H1 (cell line): ENCODE measurements around the gene GOLGA8S. TPM values are rescaled to one million over a fixed set of nuclear protein-coding genes. Genes with fewer than 3 reads are reported as not detected.

Source experiments
- CTCF ChIA-PET: fragments of 300-600 bp; sonication (Branson Sonifier 250); formaldehyde crosslinking; loops from one replicate; lab custom pipeline; 2021; ENCODE audit not compliant: partially characterized antibody; lab: Charles Lee
- POLR2A ChIA-PET: fragments of 300-600 bp; sonication (Branson Sonifier 250); formaldehyde crosslinking; loops from one replicate; lab custom pipeline; 2021; ENCODE audit warnings: inconsistent platforms; ENCODE audit not compliant: partially characterized antibody; lab: Charles Lee
- DNase-seq, 2 experiments: peaks; one replicate each; pipeline versions ENCODE4 v3.0.0 to v3.0.0-alpha.2; 2010 to 2022; ENCODE audit warnings: low spot score in 2 of 2, low read depth in 1 of 2, mixed read lengths in 1 of 2
- FAIRE-seq: peaks from 2 replicates; lab custom pipeline; 2011; peaks lifted over from hg19 to GRCh38; lab: Jason Lieb, UNC
- H2AFZ ChIP-seq: 2 replicates; pipeline ENCODE4 v1.8.1; 2012; ENCODE audit warnings: low read length, inconsistent platforms
- H2AK5ac ChIP-seq: 2 replicates; pipeline ENCODE4 v1.6.1; 2013; ENCODE audit warnings: low read depth, low read length
- H2BK120ac ChIP-seq: replicated peaks from 2 replicates; pipeline ENCODE3; 2013; ENCODE audit warnings: low read depth, low read length, inconsistent platforms
- H2BK12ac ChIP-seq: 2 replicates; pipeline ENCODE4 v1.6.1; 2013; ENCODE audit warnings: low read depth, low read length
- H2BK15ac ChIP-seq: 2 replicates; pipeline ENCODE4 v1.6.1; 2013; ENCODE audit warnings: low read length
- H2BK20ac ChIP-seq: 2 replicates; pipeline ENCODE4 v1.6.1; 2013; ENCODE audit warnings: low read length
- H2BK5ac ChIP-seq: 2 replicates; pipeline ENCODE4 v1.6.1; 2013; ENCODE audit warnings: low read depth, low read length
- H3K14ac ChIP-seq: 2 replicates; pipeline ENCODE4 v1.6.1; 2013; ENCODE audit warnings: inconsistent platforms; ENCODE audit not compliant: insufficient read length
- H3K18ac ChIP-seq: 2 replicates; pipeline ENCODE4 v1.6.1; 2013; ENCODE audit warnings: low read length; ENCODE audit errors: extremely low read depth
- H3K23ac ChIP-seq: 2 replicates; pipeline ENCODE4 v1.6.1; 2013; ENCODE audit warnings: inconsistent platforms; ENCODE audit not compliant: insufficient read length
- H3K23me2 ChIP-seq: 2 replicates; pipeline ENCODE4 v1.6.1; 2013; ENCODE audit warnings: low read depth, low read length
- H3K27ac ChIP-seq: 2 replicates; pipeline ENCODE4 v1.6.1; 2011; ENCODE audit warnings: low read depth, low read length, inconsistent platforms
- H3K27me3 ChIP-seq, 4 experiments: replicated peaks in 1 of 4; 1 replicate in 1 of 4; 2 replicates in 3 of 4; pipeline versions ENCODE4 v1.6.1 to v1.8.1; 2011 to 2013; ENCODE audit warnings: low read length in 3 of 4, mild to moderate bottlenecking in 3 of 4, inconsistent platforms in 2 of 4, mixed read lengths in 2 of 4, moderate library complexity in 1 of 4; ENCODE audit not compliant: control insufficient read depth in 3 of 4, insufficient read depth in 3 of 4; ENCODE audit errors: extremely low read depth in 1 of 4
- H3K36me3 ChIP-seq, 4 experiments: 2 replicates each; pipeline versions ENCODE4 v1.6.1 to v1.8.1; 2011 to 2013; ENCODE audit warnings: mild to moderate bottlenecking in 4 of 4, low read length in 3 of 4, moderate library complexity in 2 of 4, control low read depth in 1 of 4, inconsistent platforms in 1 of 4; ENCODE audit not compliant: insufficient read depth in 4 of 4, control insufficient read depth in 2 of 4
- H3K4ac ChIP-seq: replicated peaks from 2 replicates; pipeline ENCODE3; 2013; ENCODE audit warnings: low read length, low read depth, mixed read lengths, inconsistent platforms; ENCODE audit not compliant: insufficient read length
- H3K4me1 ChIP-seq, 4 experiments: replicated peaks in 1 of 4; 1 replicate in 1 of 4; 2 replicates in 3 of 4; pipeline versions ENCODE4 v1.6.1 to v1.8.1; 2011 to 2013; ENCODE audit warnings: low read length in 3 of 4, inconsistent platforms in 2 of 4, mixed read lengths in 1 of 4; ENCODE audit not compliant: insufficient read depth in 4 of 4, control insufficient read depth in 3 of 4
- H3K4me2 ChIP-seq, 2 experiments: 2 replicates each; pipeline versions ENCODE4 v1.6.1 to v1.8.1; 2011 to 2013; ENCODE audit warnings: low read depth in 2 of 2, low read length in 2 of 2, control low read depth in 1 of 2, inconsistent platforms in 1 of 2, mild to moderate bottlenecking in 1 of 2; ENCODE audit not compliant: insufficient read depth in 1 of 2
- H3K4me3 ChIP-seq, 4 experiments: fragments of 200-600, 300-600 bp in 1 of 4; sonication (generic), shearing (Covaris generic), sonication (Bioruptor Twin) in 1 of 4; 2 replicates each; pipeline versions ENCODE4 v1.5.1 to v1.8.1; 2011 to 2016; ENCODE audit warnings: low read length in 4 of 4, low read depth in 3 of 4, control low read depth in 2 of 4, inconsistent platforms in 2 of 4, mild to moderate bottlenecking in 2 of 4, mixed read lengths in 1 of 4, moderate library complexity in 1 of 4; ENCODE audit not compliant: insufficient read depth in 2 of 4; ENCODE audit errors: extremely low read depth in 1 of 4
- H3K56ac ChIP-seq: replicated peaks from 2 replicates; pipeline ENCODE3; 2013; ENCODE audit warnings: low read depth, mild to moderate bottlenecking, mixed read lengths, low read length, inconsistent platforms; ENCODE audit not compliant: insufficient read length
- H3K79me1 ChIP-seq: 2 replicates; pipeline ENCODE4 v1.6.1; 2013; ENCODE audit warnings: low read depth, low read length, control low read depth
- H3K79me2 ChIP-seq, 2 experiments: 2 replicates each; pipeline versions ENCODE4 v1.6.1 to v1.8.1; 2012 to 2013; ENCODE audit warnings: low read length in 2 of 2, mild to moderate bottlenecking in 2 of 2, inconsistent platforms in 1 of 2; ENCODE audit not compliant: insufficient read depth in 2 of 2, control insufficient read depth in 1 of 2
- H3K9ac ChIP-seq, 4 experiments: replicated peaks in 1 of 4; 1 replicate in 1 of 4; 2 replicates in 3 of 4; pipeline versions ENCODE4 v1.6.1 to v1.8.1; 2011 to 2013; ENCODE audit warnings: low read depth in 3 of 4, low read length in 3 of 4, control low read depth in 2 of 4, mild to moderate bottlenecking in 2 of 4, moderate library complexity in 2 of 4, inconsistent platforms in 1 of 4; ENCODE audit errors: extremely low read depth in 1 of 4
- H3K9me3 ChIP-seq, 2 experiments: 2 replicates each; pipeline versions ENCODE4 v1.6.1 to v1.8.1; 2012 to 2013; ENCODE audit warnings: mild to moderate bottlenecking in 2 of 2, moderate library complexity in 2 of 2, control low read depth in 1 of 2, inconsistent platforms in 1 of 2, low read depth in 1 of 2, low read length in 1 of 2, mixed read lengths in 1 of 2; ENCODE audit not compliant: insufficient read depth in 2 of 2
- H4K20me1 ChIP-seq, 2 experiments: replicated peaks in 1 of 2; 2 replicates each; pipeline versions ENCODE3 to v1.8.1; 2011 to 2013; ENCODE audit warnings: inconsistent platforms in 2 of 2, low read length in 2 of 2, mild to moderate bottlenecking in 1 of 2; ENCODE audit not compliant: insufficient read depth in 2 of 2, control insufficient read depth in 1 of 2
- H4K5ac ChIP-seq: 2 replicates; pipeline ENCODE4 v1.6.1; 2013; ENCODE audit warnings: low read length, low read depth, mixed read lengths, inconsistent platforms; ENCODE audit not compliant: insufficient read length
- H4K8ac ChIP-seq: 2 replicates; pipeline ENCODE4 v1.8.0; 2013; ENCODE audit warnings: mild to moderate bottlenecking, moderate library complexity, low read length, inconsistent platforms; ENCODE audit not compliant: insufficient read depth; ENCODE audit errors: extremely low read depth
- H4K91ac ChIP-seq: replicated peaks from 2 replicates; pipeline ENCODE3; 2013; ENCODE audit warnings: low read length, mixed read lengths, inconsistent platforms; ENCODE audit not compliant: insufficient read length
- BACH1 ChIP-seq: IDR thresholded peaks from 2 replicates; pipeline ENCODE4 v1.6.1; 2012; ENCODE audit warnings: low read length, improper control_type of control experiment
- CBX5 ChIP-seq: fragments of 300-800, 300-1000 bp; sonication (generic); IDR thresholded peaks from 2 replicates; pipeline ENCODE4 v1.7.1; 2016; ENCODE audit warnings: antibody characterized with exemption, low read length, low read depth
- CEBPB ChIP-seq: IDR thresholded peaks from 2 replicates; pipeline ENCODE4 v1.6.1; 2012; ENCODE audit warnings: low read depth, low read length
- GABPA ChIP-seq: IDR thresholded peaks from 2 replicates; pipeline ENCODE4 v1.6.1; 2011; ENCODE audit warnings: mild to moderate bottlenecking, low read length, moderate library complexity, borderline replicate concordance; ENCODE audit not compliant: insufficient read depth
- JUN ChIP-seq: IDR thresholded peaks from 2 replicates; pipeline ENCODE4 v1.6.1; 2011; ENCODE audit warnings: low read depth, mild to moderate bottlenecking, improper control_type of control experiment, low read length
- MAFK ChIP-seq: IDR thresholded peaks from 2 replicates; pipeline ENCODE4 v1.6.1; 2012; ENCODE audit warnings: low read depth, mild to moderate bottlenecking, improper control_type of control experiment, low read length
- SP2 ChIP-seq: IDR thresholded peaks from 2 replicates; pipeline ENCODE4 v1.6.1; 2012; ENCODE audit warnings: mild to moderate bottlenecking, low read length, inconsistent platforms
- TBP ChIP-seq: IDR thresholded peaks from 2 replicates; pipeline ENCODE4 v1.6.1; 2011; ENCODE audit warnings: low read depth, low read length, improper control_type of control experiment
- WGBS, 2 experiments: shearing (Covaris generic) in 1 of 2; methylation state at CpG; one replicate each; pipeline versions ENCODE4 v1.1.6 to v1.1.7; 2013 to 2015; ENCODE audit warnings: low lambda C conversion rate in 2 of 2, mixed read lengths in 2 of 2, inconsistent platforms in 1 of 2, low coverage in 1 of 2, missing lambda C conversion rate in 1 of 2; ENCODE audit not compliant: insufficient replicate concordance in 2 of 2, insufficient coverage in 1 of 2, insufficient read length in 1 of 2; ENCODE audit errors: extremely low coverage in 1 of 2, missing lambda C conversion rate in 1 of 2; 5-methylcytosine and 5-hydroxymethylcytosine counted together
- polyA plus RNA-seq, 7 experiments: library from polyadenylated mRNA; depleted of rRNA in 3 of 7; stranded (reverse) in 5 of 7; unstranded in 2 of 7; fragments of >200 nt in 5 of 7; fragments of 200-250 nt in 2 of 7; gene quantifications; 1 replicate in 5 of 7; 2 replicates in 1 of 7; 4 replicates in 1 of 7; pipeline versions ENCODE4 v1.2.1 to v1.2.3, GENCODE V29; 2011 to 2013; ENCODE audit warnings: missing spikeins in 2 of 7, mixed read lengths in 2 of 7
- total RNA-seq: library from RNA; stranded (reverse); fragmentation: NEBNext Ultra II Directional; extraction: Animal tissue kit (Norgen Biotek cat#: 25700); gene quantifications from 2 replicates; pipeline ENCODE4 v1.2.1, GENCODE V29; 2021

GOLGA8S gene
- total and polyA plus RNA-seq, 2 of the 8 experiments (the other 6 are each of a cell fraction or from before 2014, with no cell fraction given) = 0.05 to 0.17 TPM

DNA sequence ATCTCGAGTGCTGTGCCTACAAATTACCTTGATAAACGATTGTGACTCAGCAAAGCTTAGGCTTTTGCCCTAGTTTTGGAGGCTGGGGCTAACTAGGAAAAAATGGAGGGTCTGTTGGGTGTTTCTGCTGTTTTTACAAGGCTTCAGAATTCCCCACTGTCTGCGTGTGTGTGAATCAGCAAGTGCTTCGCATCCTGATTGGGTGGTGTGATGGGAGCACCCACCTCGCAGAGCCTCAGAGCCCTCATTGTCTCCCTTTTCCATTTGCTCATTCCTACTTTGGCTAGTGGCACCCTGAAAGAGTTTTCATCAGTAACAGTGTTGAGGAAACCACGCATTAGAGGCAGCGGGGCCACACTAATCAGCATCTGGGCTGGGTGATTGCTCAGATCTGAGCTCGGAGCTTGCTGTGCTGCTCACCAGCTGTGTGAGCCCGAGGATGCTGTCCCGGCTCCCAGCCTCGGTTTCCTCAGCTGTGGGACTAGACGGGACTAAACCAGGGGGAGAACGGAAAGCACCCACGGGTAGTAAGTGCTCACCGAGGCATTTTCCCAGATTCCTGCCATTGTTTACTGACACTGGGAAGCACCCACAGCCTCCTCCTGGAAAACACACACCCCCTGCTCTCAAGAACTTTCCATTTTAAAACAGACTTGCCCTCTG, 40.6 kb downstream of the GOLGA8S start:
- no peaks in the 10 kb centered on the region for H4K20me1 ChIP-seq
- no peak overlapping the region for H2BK15ac ChIP-seq
- POLR2A ChIA-PET = no interaction called here
- H4K5ac ChIP-seq = no peak overlapping the region
- no peaks in the 10 kb centered on the region for H3K23me2 ChIP-seq
- no peak overlapping the region for H2BK20ac ChIP-seq
- H3K14ac ChIP-seq = no peak overlapping the region
- no peak overlapping the region for H3K56ac ChIP-seq
- no peak overlapping the region for H2BK5ac ChIP-seq
- H3K36me3 ChIP-seq = no peaks in the 10 kb centered on the region
- CTCF ChIA-PET = no interaction called here
- H3K9me3 ChIP-seq = peaks cover 3 to 25% of the 10 kb centered on the region in 2 experiments; a peak in 3 of 4 replicates
- no peak overlapping the region for H2AFZ ChIP-seq
- TF ChIP-seq CEBPB (no peak), CBX5 (no peak), MAFK (no peak), GABPA (no peak), JUN (no peak), BACH1 (no peak), TBP (no peak), SP2 (no peak)
- H2BK12ac ChIP-seq = no peak overlapping the region
- DNase-seq (no peak), FAIRE-seq (no peak)
- H4K8ac ChIP-seq = no peak overlapping the region
- H2AK5ac ChIP-seq = no peak overlapping the region
- no peaks in the 10 kb centered on the region; a peak in 2 of 7 replicates for H3K4me1 ChIP-seq
- WGBS, 2 experiments = 82% methylated on average over 14 of the region's 15 CpGs; no CpG with 5 or more reads in 1 of the 2 experiments
- H3K27ac ChIP-seq = no peak overlapping the region
- no peak overlapping the region for H3K4ac ChIP-seq
- no peak overlapping the region for H3K9ac ChIP-seq
- no peak overlapping the region for H3K4me3 ChIP-seq
- H3K4me2 ChIP-seq = no peak overlapping the region
- H3K23ac ChIP-seq = no peak overlapping the region
- no peak overlapping the region for H4K91ac ChIP-seq
- H3K79me1 ChIP-seq = no peaks in the 10 kb centered on the region
- no peak overlapping the region for H3K18ac ChIP-seq
- no peaks in the 10 kb centered on the region for H3K79me2 ChIP-seq
- H2BK120ac ChIP-seq = no peak overlapping the region
- H3K27me3 ChIP-seq = no peaks in the 10 kb centered on the region
